Stimulated activated naive CD8-positive, alpha-beta T cell treated with anti-CD3 and anti-CD28 coated beads, Interleukin-15, amount 100 ng/mL, for 72 hours (primary cell): ENCODE measurements around the gene TSBP1.

Source experiments
- ATAC-seq: fragments of 150-1000 bp; cut with Tn5 transposase; 2 replicates; pipeline ENCODE4 v1.10.0; 2021; ENCODE audit warnings: mild to moderate bottlenecking, moderate library complexity
- DNase-seq, 2 donors: peaks; one replicate each; pipeline ENCODE4 v3.0.0; 2021 to 2022
- H3K27ac Mint-ChIP-seq, 2 donors: one replicate each; pipeline ENCODE4 v1.8.0; 2022; ENCODE audit warnings: mild to moderate bottlenecking in 2 of 2, mixed read lengths in 2 of 2, moderate library complexity in 2 of 2
- H3K27me3 Mint-ChIP-seq: one replicate; pipeline ENCODE4 v1.8.0; 2022; ENCODE audit warnings: mixed read lengths
- H3K4me1 Mint-ChIP-seq: one replicate; pipeline ENCODE4 v1.8.0; 2022; ENCODE audit warnings: mild to moderate bottlenecking, mixed read lengths
- H3K4me3 Mint-ChIP-seq, 2 donors: one replicate each; pipeline ENCODE4 v1.8.0; 2022; ENCODE audit warnings: mild to moderate bottlenecking in 2 of 2, mixed read lengths in 2 of 2, moderate library complexity in 1 of 2
- H3K9me3 Mint-ChIP-seq, 2 donors: one replicate each; pipeline ENCODE4 v1.8.0; 2022; ENCODE audit warnings: mixed read lengths in 2 of 2

The TSBP1 gene

DNA sequence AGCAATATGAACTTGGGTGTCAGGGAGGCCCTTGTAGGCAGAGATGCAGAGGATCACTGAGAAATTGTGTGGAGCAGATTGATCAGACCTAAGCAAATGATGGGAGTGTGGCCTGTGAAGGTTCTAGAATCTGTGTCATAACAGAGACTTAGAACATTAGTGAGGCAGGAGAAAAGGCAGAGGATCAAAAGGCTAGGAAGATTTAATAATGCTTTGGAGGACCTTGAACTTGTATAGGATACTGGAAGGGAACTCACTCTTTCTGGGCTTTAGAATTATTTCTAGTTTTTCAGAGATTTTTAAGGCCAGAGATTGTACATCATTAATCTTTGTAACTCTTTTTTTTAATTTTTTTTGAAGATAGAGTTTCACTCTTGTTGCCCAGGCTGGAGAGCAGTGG lies at the start of gene TSBP1:
Gene TSBP1 (minus strand): TSS at position 101 of the 400 bp plus-strand sequence. CDS start 197 bp downstream, outside the sequence.
- DNase-seq (no peak), ATAC-seq (no peak)
- Mint-ChIP-seq H3K4me3 (no peak within 1 kb of the TSS), H3K27ac (no peak within 1 kb of the TSS), H3K4me1 (no peaks in the 10 kb centered on the region), H3K9me3 (no peaks in the 10 kb centered on the region), H3K27me3 (peaks cover 39% of the 10 kb centered on the region)

- Mint-ChIP-seq H3K9me3 (no peaks in the 10 kb centered on the region), H3K4me3 (no peak overlapping the region), H3K27ac (no peak overlapping the region), H3K4me1 (peaks cover 18% of the 10 kb centered on the region), H3K27me3 (peaks cover 73% of the 10 kb centered on the region)
- no peak for DNase-seq
- ATAC-seq, result no peak
These were observed 44.3 kb upstream of the TSBP1 start for GRCh38 chr6:32416036-32416435.

DNA sequence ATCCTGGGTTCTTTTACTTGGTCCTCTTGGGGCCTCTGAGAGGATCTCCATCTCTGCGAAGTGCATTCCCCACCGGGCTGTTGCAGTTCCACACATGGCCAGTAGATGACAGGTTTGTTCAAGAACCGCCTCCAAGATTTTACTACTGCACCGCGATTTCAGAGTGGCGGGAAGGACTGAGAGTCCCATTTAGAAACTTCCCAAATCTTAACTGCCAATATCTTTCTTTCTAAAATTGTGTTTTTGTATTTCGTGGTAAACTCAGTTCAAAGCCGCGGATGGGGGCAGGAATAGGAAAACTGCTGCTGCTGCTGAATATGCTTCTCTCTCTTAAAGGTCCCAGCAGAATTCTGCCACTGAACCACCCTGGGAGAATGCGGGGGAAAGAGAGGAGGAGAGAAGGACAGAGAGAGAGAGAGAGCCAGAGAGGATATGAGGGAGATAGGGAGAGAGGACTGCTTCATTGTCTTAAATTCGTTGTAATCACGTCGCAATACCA lies 43.9 kb upstream of the TSBP1 start:
- Mint-ChIP-seq H3K4me3 (peak overlapping the region in 1 of 2 donors; percentile 4), H3K9me3 (no peaks in the 10 kb centered on the region), H3K27me3 (peaks cover 75% of the 10 kb centered on the region), H3K4me1 (peaks cover 18% of the 10 kb centered on the region), H3K27ac (no peak overlapping the region)
- DNase-seq (peak; percentile 62 to 63), ATAC-seq (peak; percentile 71)

DNA sequence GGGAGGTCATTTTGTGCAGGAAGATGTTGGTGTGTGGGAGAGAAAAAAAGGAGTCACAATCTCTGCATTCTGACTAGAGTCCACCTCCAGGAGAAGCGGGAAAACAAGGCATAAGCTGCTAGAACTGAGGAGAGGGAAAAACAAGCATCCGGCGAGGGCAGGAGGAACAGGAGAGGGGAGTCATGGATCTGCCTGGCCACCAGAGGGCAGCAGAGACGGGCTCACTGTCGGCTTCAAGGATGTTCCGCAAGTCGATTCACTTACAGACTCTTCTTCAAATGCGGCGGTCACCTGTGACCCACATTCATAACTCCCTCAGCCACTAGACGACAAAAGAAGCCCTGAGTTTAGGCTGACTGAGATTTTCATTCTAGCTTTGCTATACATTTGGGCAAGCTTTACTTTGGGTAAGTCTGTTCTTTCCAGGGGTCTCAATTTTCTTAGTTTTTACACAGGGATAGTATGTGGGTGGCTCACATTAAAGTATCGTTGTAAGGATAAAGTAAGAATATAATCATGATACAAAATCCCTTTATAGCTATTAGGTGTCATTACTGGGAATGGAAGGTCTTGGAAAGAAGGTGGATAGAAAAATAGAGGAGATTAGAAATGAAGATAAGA lies 41.8 kb upstream of the TSBP1 start:
- H3K27ac Mint-ChIP-seq, result no peak overlapping the region

GRCh38 chr6:32411566-32412327 lies 40.0 kb upstream of the TSBP1 start:
- Mint-ChIP-seq H3K4me1 (peaks cover 18% of the 10 kb centered on the region), H3K9me3 (no peaks in the 10 kb centered on the region), H3K4me3 (no peak overlapping the region), H3K27ac (no peak overlapping the region), H3K27me3 (peaks cover 61% of the 10 kb centered on the region)
- ATAC-seq, result no peak
- no peak for DNase-seq

More for the DNA sequence above, 41.8 kb upstream of the TSBP1 start:
- Mint-ChIP-seq H3K4me3 (no peak overlapping the region), H3K4me1 (peaks cover 18% of the 10 kb centered on the region), H3K9me3 (no peaks in the 10 kb centered on the region), H3K27me3 (peaks cover 60% of the 10 kb centered on the region)
- DNase-seq (peak; percentile 77 to 81), ATAC-seq (peak; percentile 90)

DNA sequence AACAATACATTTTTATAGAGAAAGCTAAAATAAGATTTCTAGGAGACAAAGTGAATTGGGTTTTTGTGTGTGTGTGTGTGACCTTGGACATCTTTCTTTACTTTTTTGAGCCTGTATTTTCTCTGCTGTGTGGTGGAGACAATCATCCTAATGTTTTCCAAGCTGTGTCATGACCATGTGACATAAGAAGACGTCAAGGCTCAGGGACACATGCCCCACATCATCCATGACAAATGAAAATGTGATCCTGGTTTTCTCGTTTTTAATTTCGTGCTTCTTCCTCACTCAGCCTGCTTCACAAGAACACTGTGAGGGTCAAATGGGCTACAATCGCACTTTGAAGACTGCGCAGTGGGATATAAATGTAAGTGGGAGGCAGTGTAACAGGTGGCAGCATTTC lies 39.2 kb upstream of the TSBP1 start:
- Mint-ChIP-seq H3K9me3 (no peaks in the 10 kb centered on the region), H3K4me1 (peaks cover 17% of the 10 kb centered on the region), H3K27me3 (peaks cover 66% of the 10 kb centered on the region), H3K27ac (no peak overlapping the region), H3K4me3 (no peak overlapping the region)
- DNase-seq (no peak), ATAC-seq (no peak)

GRCh38 chr6:32406857-32407256 lies 35.2 kb upstream of the TSBP1 start, which contains the start of gene BTNL2:
TSS of gene BTNL2 (minus strand) at chr6:32407181. CDS start at chr6:32407123, 58 bp downstream.
- peaks cover 43% of the 10 kb centered on the region for H3K27me3 Mint-ChIP-seq
- H3K27ac Mint-ChIP-seq, result no peak within 1 kb of the TSS
- ATAC-seq (no peak), DNase-seq (no peak)
- no peaks in the 10 kb centered on the region for H3K4me1 Mint-ChIP-seq
- no peaks in the 10 kb centered on the region for H3K9me3 Mint-ChIP-seq
- no peak within 1 kb of the TSS for H3K4me3 Mint-ChIP-seq

- no peak for DNase-seq
- H3K27ac Mint-ChIP-seq, result no peak overlapping the region
- H3K4me1 Mint-ChIP-seq, result no peaks in the 10 kb centered on the region
- peaks cover 36% of the 10 kb centered on the region for H3K27me3 Mint-ChIP-seq
- H3K4me3 Mint-ChIP-seq, result no peak overlapping the region
- no peaks in the 10 kb centered on the region for H3K9me3 Mint-ChIP-seq
- ATAC-seq, result no peak
These were observed 34.5 kb upstream of the TSBP1 start for GRCh38 chr6:32406197-32406596.

GRCh38 chr6:32405656-32406055 lies 34.0 kb upstream of the TSBP1 start:
- Mint-ChIP-seq H3K27ac (no peak overlapping the region), H3K4me1 (no peaks in the 10 kb centered on the region), H3K27me3 (peaks cover 33% of the 10 kb centered on the region), H3K4me3 (no peak overlapping the region), H3K9me3 (no peaks in the 10 kb centered on the region)
- DNase-seq (no peak), ATAC-seq (no peak)

GRCh38 chr6:32402812-32403211 lies 31.1 kb upstream of the TSBP1 start:
- H3K4me3 Mint-ChIP-seq, result no peak overlapping the region
- H3K9me3 Mint-ChIP-seq, result no peaks in the 10 kb centered on the region
- peaks cover 42% of the 10 kb centered on the region for H3K27me3 Mint-ChIP-seq
- no peak overlapping the region for H3K27ac Mint-ChIP-seq
- ATAC-seq (no peak), DNase-seq (no peak)
- no peaks in the 10 kb centered on the region for H3K4me1 Mint-ChIP-seq

GRCh38 chr6:32401284-32401963 lies 29.7 kb upstream of the TSBP1 start:
- peaks cover 6% of the 10 kb centered on the region for H3K4me1 Mint-ChIP-seq
- no peak overlapping the region for H3K4me3 Mint-ChIP-seq
- DNase-seq (no peak), ATAC-seq (no peak)
- H3K27ac Mint-ChIP-seq, result no peak overlapping the region
- H3K9me3 Mint-ChIP-seq, result no peaks in the 10 kb centered on the region
- peaks cover 34% of the 10 kb centered on the region for H3K27me3 Mint-ChIP-seq

DNA sequence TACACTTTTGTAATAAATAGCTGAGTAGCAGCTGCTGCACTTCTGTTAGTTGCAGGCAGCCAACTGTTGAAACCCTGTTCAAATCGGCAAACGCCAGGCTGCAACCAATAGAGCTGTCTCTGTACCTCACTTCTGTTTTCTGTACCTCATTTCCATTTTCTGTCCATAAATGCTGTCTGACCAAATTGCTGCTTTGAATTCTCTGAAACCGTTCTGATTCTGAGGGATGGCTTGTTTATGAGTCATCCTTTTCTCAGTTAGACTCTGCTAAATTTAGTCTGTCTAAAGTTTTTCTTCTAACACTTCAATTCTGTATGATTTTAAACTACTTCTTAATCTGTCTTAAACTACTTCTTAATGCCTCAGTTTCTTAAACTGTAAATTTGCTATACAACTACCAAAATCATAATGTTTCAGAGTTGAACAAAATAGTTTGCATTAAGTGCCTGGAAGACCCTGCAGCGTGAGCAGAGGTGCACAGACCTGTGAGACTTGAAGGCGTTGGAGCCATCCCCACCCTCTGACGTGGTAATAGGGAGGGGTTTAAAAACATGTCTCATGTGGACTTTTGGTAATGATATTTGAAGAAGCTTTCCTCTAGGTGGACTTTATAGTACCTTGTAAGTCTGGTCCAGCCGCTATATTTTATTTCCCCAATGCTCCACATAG lies 25.7 kb upstream of the TSBP1 start:
- Mint-ChIP-seq H3K4me1 (peaks cover 6% of the 10 kb centered on the region), H3K4me3 (no peak overlapping the region)
- DNase-seq, result no peak

GRCh38 chr6:32396028-32396427 lies 24.3 kb upstream of the TSBP1 start:
- Mint-ChIP-seq H3K4me3 (no peak overlapping the region), H3K9me3 (no peaks in the 10 kb centered on the region), H3K27me3 (peaks cover 36% of the 10 kb centered on the region), H3K4me1 (peaks cover 6% of the 10 kb centered on the region), H3K27ac (no peak overlapping the region)
- ATAC-seq, result no peak
- DNase-seq, result no peak

More for the DNA sequence above, 25.7 kb upstream of the TSBP1 start:
- Mint-ChIP-seq H3K9me3 (no peaks in the 10 kb centered on the region), H3K27ac (no peak overlapping the region), H3K27me3 (peaks cover 36% of the 10 kb centered on the region)
- ATAC-seq, result no peak

DNA sequence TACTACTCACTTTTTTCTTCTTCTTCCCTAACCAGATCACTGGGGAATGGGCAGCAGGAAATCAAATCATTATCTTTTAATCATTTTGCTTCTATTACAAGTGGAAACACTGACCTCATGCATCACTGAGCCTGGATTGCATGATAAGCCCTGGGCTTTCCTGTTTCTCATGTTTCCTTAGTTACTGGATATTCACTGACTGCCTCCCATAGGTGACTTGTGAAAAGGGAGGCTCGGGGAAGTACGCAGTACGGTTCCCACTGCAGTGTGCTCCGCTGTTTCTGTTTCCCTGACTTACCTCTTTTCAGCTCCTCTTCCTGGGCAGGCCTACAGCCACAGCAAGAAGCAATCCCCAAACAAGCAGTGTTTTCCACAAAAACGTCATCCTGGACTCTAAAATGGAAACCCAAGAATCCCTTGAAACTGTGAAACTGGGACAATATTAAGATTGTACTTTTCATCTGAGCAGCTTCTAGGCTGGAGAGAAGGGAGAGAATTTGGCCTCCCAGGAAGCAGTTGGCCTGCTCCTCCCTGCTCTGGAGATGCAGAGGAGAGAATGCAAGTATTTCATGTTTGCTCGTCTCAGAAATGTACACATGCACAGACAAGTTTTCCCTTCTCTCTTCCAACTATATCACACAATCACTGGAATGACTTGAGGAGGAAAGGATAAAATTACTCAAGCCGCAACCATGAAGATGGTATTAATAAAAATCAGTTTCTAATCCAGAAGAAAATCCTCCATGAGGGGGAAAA lies 22.1 kb upstream of the TSBP1 start:
- H3K27ac Mint-ChIP-seq, result no peak overlapping the region
- no peak overlapping the region for H3K4me3 Mint-ChIP-seq
- DNase-seq (no peak), ATAC-seq (no peak)
- H3K4me1 Mint-ChIP-seq, result peaks cover 6% of the 10 kb centered on the region
- H3K27me3 Mint-ChIP-seq, result peaks cover 32% of the 10 kb centered on the region
- no peaks in the 10 kb centered on the region for H3K9me3 Mint-ChIP-seq

DNA sequence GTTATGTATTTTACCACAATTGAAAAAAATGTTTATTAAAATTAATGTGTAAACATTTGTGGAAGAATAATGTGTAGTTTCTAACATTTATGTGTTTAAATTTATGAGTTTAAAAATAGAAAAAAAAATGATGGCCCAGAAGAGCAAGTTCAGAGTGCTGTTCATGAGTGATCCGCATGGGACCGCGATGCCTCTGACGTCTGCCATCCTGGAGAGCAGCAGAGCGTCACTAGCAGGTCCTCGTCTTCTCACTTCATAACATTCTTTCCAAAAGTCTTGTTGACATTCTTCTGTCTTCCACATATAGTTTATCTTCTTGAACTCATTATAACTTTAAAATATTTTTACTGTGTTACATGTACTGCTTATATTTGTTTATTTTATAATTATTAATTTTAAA lies 19.8 kb upstream of the TSBP1 start:
- ATAC-seq (no peak), DNase-seq (no peak)
- no peaks in the 10 kb centered on the region for H3K9me3 Mint-ChIP-seq
- H3K27ac Mint-ChIP-seq, result no peak overlapping the region
- H3K4me3 Mint-ChIP-seq, result no peak overlapping the region
- no peaks in the 10 kb centered on the region for H3K4me1 Mint-ChIP-seq
- H3K27me3 Mint-ChIP-seq, result peaks cover 43% of the 10 kb centered on the region
